Measurements from ENCODE around the gene NAV2. TPM values are rescaled to one million over a fixed set of nuclear protein-coding genes. Genes with fewer than 3 reads are reported as not detected.

The NAV2 gene
- total RNA-seq, 3 donors from 2014 or later, result 21.9 to 65.9 (median 30.9) TPM

DNA sequence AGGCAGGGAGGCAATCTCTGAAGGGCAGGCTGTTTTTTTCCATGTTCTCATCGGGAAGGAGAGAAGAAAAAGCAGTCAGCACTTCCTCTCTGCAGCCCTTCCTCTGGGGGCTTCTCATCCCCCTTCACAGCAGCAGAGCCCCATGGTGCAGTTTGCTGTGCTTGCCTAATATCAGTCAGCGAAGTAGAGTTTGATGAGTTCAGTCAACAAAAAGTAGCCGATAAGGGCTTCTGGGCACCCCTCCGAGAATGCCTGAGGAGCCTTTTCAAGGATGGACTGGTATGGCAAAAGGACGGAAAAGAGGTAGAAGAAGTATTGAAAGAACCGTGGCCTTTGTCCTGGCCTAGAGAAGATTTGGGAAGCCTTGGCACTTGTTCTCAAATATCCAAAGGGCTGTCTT is 55.6 kb downstream of the NAV2 start:
- DNase-seq, result no peak
- TF ChIP-seq, protein P1, sequence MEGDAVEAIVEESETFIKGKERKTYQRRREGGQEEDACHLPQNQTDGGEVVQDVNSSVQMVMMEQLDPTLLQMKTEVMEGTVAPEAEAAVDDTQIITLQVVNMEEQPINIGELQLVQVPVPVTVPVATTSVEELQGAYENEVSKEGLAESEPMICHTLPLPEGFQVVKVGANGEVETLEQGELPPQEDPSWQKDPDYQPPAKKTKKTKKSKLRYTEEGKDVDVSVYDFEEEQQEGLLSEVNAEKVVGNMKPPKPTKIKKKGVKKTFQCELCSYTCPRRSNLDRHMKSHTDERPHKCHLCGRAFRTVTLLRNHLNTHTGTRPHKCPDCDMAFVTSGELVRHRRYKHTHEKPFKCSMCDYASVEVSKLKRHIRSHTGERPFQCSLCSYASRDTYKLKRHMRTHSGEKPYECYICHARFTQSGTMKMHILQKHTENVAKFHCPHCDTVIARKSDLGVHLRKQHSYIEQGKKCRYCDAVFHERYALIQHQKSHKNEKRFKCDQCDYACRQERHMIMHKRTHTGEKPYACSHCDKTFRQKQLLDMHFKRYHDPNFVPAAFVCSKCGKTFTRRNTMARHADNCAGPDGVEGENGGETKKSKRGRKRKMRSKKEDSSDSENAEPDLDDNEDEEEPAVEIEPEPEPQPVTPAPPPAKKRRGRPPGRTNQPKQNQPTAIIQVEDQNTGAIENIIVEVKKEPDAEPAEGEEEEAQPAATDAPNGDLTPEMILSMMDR (IDR thresholded peaks at IDR 0.05), result no peak
- no peaks in the 10 kb centered on the region for H3K9me3 ChIP-seq
- H3K4me3 ChIP-seq, result no peak overlapping the region
- no peaks in the 10 kb centered on the region for H3K36me3 ChIP-seq (ENCODE audit: low read depth)
- H3K4me1 ChIP-seq (ENCODE audit: low read depth), result no peaks in the 10 kb centered on the region
- ATAC-seq, result no peak
- intact Hi-C loops (cut with DNase I, micrococcal nuclease), result no loop called here

DNA sequence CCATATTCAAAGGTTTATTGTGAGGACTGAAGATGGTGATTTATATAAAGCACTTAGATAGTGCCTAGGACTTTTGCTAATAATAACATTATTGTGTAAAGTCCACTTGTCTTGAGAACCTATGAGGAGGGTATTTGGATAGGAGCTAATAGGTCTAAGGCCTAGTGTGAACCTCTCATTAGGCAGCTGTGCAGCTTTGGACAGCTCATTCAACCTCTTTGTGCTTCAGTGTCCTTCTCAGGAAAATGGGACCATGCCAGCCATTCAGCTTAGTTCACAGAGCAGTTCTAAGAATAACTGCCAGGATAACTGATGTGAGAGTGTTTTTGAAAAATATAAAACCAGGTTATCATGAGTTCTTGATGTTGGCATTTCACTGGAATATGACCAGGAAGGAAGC is 56.2 kb downstream of the NAV2 start:
- intact Hi-C loops (cut with DNase I, micrococcal nuclease), result no loop called here
- TF ChIP-seq, protein P1 (IDR thresholded peaks at IDR 0.05), result no peak
- Histone ChIP-seq H3K4me1 (ENCODE audit: low read depth) (no peaks in the 10 kb centered on the region), H3K36me3 (ENCODE audit: low read depth) (no peaks in the 10 kb centered on the region), H3K4me3 (no peak overlapping the region), H3K9me3 (no peaks in the 10 kb centered on the region)
- no peak for ATAC-seq
- DNase-seq, result no peak

DNA sequence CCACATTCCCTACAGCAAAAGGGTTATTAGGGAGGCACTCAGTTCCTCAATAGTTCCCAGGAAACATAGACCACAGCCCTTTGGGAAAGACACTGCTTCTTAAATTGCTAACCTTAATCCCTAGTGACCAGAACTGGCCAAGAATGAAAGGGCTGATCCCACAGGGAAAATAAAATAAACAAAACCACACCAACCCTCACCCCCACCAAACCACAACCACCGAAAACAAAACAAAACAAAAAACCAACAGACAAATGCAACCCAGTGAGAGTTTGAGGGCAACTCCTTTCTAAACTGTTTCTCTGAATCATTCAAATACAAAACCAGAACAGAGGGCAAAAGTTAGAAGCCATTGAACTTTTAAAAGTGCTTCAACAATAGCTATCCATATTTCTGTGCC is 57.2 kb downstream of the NAV2 start:
- H3K36me3 ChIP-seq (ENCODE audit: low read depth), result no peaks in the 10 kb centered on the region

DNA sequence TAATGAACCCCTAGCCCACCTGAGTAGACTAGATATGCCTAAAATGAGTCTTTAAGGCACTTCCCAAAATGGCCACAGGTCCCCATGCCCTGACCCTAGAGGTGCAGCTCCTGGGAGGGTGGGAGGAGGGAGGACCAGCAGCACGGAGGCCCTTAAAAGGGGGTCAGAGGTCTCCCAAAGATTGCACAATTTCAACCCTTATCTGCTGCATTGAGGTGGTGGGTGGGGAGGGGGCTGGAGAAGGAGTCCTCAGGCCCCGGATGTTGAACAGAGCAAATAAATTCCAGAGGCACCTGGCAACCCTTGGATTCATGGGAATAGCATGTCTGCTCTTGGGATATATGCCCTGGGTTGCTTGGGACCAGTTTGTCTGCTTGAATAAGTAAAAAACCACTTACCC is 57.6 kb downstream of the NAV2 start:
- Histone ChIP-seq H3K9me3 (no peaks in the 10 kb centered on the region), H3K36me3 (ENCODE audit: low read depth) (no peaks in the 10 kb centered on the region), H3K4me1 (ENCODE audit: low read depth) (no peaks in the 10 kb centered on the region), H3K4me3 (no peak overlapping the region)
- ATAC-seq (no peak), DNase-seq (no peak)
- intact Hi-C loops (cut with DNase I, micrococcal nuclease), result no loop called here
- TF ChIP-seq, protein P1 (IDR thresholded peaks at IDR 0.05), result no peak

More for the DNA sequence above, 57.2 kb downstream of the NAV2 start:
- H3K9me3 ChIP-seq, result no peaks in the 10 kb centered on the region
- no peak for DNase-seq
- ATAC-seq, result no peak
- TF ChIP-seq, protein P1 (IDR thresholded peaks at IDR 0.05), result no peak
- no peak overlapping the region for H3K4me3 ChIP-seq
- intact Hi-C loops (cut with DNase I, micrococcal nuclease), result no loop called here
- no peaks in the 10 kb centered on the region for H3K4me1 ChIP-seq (ENCODE audit: low read depth)

DNA sequence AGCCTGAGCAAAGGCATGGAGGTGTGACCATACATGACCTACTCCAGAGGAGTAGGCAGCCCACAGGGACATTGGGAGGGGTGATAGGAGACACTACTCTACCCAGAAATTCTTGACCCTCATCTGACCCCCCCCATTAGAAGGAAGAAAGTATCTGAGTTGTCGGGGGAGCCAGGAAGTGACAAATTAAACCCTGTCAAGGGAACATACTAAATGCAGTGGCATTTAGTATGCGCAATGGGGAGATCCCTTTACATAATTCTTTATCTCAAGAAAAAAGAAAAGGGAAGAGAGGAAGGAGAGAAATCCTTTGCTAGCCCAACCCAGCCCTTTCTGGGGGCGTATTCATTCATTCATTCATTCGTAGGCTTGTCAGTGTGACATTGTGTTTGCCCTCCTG is 58.8 kb downstream of the NAV2 start:
- H3K4me1 ChIP-seq (ENCODE audit: low read depth), result no peaks in the 10 kb centered on the region
- intact Hi-C loops (cut with DNase I, micrococcal nuclease), result no loop called here

More for the DNA sequence above, 58.8 kb downstream of the NAV2 start:
- Histone ChIP-seq H3K36me3 (ENCODE audit: low read depth) (no peaks in the 10 kb centered on the region), H3K4me3 (no peak overlapping the region), H3K9me3 (no peaks in the 10 kb centered on the region)
- ATAC-seq, result no peak
- DNase-seq, result no peak
- TF ChIP-seq, protein P1 (IDR thresholded peaks at IDR 0.05), result no peak

Measured in mucosa of descending colon (tissue), 3 donors.